Neural progenitor cell (in vitro differentiated cells): ENCODE data around the gene ANKRD30A.

Experiments used
- CTCF ChIP-seq: fragments of 200-600 bp; sonication (generic); IDR thresholded peaks from 2 replicates; pipeline ENCODE4 v1.5.1; 2017; ENCODE audit warnings: antibody characterized with exemption, mild to moderate bottlenecking
- EZH2 ChIP-seq: fragments of 200-600 bp; sonication (generic); IDR thresholded peaks from 2 replicates; pipeline ENCODE4 v1.6.1; 2017; ENCODE audit warnings: antibody characterized with exemption, mild to moderate bottlenecking, moderate library complexity
- EZH2phosphoT487 ChIP-seq: fragments of 200-600 bp; sonication (generic); IDR thresholded peaks from 2 replicates; pipeline ENCODE4 v1.6.1; 2017; ENCODE audit warnings: antibody characterized with exemption

GRCh38 chr10:37314350-37314749 is 189.0 kb downstream of the ANKRD30A start:
- TF ChIP-seq CTCF (no peak), EZH2 (no peak), EZH2phosphoT487 (no peak)
